GM21619 (cell line): ENCODE results near the gene C8B.

ENCODE experiments used
- ATAC-seq: cut with Tn5 transposase; IDR thresholded peaks from one replicate; pipeline ENCODE4 v1.9.1; 2021; ENCODE audit not compliant: unreplicated experiment

The C8B gene

DNA sequence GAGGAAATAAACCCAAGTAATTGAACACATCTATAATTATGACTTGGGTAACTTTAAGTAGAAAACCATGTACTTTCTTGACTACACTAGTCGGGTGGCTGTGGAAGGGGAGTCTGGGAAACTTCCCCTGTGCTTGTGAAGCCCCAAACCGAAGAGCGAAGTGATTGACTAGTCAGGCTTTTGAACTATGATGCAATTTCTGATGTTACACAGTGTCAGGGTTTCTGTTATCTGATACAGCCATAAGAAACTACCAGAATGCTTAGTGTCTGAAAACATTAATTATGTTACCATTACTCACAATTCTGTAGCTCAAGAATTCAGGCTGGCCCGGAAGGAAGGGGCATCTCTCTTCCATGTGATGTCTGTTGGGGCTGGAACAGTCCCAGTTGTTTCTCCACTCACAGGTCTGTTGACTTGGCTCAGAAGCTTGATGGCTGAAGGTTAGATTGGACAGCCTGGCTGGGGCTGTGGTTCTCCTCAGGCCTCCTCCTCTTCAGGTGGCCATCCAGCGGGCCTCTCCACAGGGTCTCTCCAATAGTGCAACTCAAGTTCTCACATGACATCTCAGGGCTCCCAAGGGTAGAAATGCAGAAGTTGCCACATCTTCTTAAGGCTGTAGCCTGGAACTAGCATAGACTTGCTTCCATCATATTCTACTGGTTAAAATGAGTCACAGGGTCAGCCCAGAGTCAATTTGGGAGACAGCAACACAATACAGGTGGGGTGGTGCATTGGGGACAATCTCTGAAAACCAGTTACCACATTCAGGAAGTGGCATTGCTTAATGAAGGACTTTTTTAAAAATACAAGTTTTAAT lies 8.3 kb upstream of the C8B start:
- ATAC-seq: no peak

DNA sequence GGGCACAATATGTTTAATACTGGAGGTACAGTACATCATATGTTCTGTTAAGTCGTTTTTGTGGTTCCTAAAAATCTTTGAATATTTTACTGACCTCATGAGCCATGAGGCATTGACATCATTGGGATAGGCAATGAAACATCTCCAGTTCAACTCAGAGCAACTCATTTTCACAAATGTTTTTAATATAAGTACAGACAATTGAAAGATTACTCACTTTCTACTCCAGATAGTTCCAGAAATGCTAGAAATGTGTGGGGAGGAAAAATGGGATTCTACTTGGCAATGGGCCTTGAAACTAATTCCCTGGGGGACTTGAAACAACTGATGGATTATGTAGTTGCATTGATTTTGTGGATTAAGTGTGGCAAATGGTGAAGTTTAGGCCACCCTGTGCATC lies 7.2 kb upstream of the C8B start:
- ATAC-seq: no peak

DNA sequence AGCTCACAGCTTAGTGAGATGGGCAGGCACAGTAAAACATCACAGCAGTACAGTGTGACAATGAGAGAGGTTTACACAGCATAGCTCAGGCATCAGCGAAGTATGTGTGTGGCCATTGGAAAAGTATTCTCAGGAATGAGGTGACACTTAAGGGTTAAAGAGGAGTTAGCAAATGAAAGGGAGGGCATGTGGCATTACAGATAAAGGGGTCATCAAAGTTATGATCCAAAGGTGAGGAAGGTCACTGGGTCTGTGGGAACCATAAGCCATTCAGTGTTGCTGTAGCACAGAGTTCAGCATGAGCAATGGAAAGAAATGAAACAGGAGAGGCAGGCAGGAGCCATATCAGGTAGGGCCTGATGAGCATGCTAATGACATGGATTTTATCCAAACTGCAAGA lies 4.5 kb upstream of the C8B start:
- no peak for ATAC-seq

DNA sequence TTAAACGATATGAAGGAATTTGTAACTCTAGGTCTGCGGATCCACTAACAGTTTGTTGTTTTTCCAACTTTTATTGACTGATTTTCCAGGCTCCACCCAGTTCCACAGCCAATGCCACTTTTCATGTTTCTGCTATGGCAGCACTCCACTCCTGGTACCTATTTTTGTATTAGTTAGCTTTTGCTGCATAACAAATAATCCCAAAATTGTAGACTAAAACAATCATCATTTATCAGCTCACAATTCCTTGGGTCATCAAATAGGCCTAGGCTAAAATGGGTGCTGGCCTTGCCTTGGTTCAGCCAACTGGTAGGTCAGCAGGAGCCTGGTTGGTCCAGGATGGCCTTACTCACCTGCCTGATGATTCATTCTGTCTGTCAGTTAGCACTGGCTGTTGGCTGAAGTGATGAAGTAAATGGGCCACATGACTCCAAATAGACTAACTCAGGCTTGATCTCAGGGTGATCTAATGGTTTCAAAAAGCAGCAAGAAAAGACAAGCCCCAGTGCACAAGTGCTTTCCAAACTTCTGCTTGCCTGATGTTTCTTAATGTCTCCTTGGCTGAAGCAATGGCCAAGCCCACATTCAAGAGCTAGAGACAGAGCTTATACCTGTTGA lies 3.2 kb upstream of the C8B start:
- ATAC-seq: no peak

DNA sequence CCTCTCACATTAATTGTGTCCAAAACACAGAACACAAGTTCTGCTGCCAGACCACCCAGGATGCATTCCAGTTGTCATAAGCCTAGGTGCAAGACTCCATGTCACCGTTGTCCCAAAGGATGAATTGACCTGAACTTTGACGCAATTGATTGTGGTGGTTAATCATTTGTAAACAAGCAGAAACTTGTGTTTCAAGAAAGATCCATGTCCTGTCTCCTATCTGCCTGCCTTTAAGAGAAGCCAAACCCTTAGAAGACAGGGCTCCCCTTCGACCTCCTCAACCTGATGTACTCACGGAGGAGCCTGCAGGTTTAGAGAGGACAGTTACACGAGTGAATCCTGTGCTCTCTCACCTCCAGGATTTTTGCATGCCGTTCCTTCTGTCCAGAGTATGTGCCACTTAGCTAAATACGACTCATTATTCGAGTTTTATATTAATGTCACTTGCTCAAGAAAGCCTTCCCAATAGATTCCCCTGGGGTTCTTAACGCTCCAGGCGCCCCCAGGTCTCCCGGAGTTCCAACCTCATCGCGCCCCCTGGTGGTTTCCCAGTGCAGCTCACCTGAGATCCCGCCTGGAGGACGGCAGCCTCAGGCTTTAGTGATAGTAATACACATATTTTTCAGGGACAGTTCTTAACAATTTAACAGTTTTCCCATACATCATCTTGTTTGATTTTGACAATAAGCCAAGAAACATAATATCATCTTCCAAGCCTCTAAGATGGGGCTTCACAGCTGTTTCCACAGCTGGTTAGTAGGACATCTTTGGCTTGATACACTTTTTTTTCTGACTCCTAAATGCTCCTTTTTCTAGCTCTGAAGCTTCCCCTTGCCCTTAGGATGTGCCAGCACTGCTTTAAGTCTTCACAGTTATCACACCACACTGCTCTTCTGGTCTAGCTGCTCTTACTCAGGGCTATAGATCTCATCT lies 2.4 kb upstream of the C8B start:
- no peak for ATAC-seq

DNA sequence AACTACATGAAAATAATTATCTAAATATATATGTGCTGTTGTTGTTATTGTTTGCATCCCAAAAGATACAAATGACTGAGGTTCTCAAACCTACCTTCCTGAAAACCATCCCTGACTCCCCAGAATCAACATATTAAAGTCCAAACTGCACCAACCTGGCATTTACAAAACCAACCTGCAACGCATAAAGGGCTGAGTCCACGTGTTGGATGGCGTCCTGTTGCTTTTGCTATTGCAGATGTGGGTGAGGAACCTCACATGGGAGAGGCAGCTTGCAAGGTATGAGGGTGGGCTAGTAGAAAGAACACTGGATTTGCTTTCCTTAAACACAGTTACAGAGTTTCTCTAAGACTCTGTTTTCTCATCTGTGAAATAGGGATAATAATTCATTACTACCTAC lies 1.5 kb upstream of the C8B start:
- ATAC-seq: no peak

DNA sequence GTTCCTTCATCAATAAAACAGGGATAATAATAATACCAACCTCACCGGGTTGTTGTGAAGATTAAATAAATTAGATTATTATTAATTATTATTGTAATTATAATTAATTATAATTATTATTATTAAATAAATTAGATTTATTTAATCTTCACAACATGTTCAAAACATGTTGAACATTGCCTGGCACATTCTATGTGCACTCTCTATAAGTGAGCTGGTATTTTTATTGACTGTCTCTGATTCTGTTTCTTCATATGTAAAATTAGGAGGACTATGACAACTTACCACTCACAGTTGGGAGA lies 834 bp upstream of the C8B start:
- ATAC-seq: no peak

DNA sequence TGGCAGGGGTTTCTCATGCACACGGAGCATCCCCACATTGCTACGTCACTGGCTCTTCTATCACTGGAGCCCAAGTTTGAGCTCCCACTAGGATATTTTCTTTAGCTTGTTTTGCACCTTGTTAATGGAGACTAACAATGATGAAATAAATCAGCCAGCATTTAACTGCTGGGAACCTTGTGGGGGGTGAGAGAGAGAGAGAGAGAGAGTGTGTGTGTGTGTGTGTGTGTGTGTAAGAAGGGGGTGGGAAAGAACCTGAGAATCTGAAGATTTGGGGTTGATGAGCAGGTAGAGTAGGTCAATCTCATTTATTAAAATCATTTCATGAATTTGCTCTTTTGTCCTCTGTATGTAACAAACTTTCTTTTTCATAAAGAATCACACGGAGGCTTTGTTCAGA lies 624 bp downstream of the C8B start:
- ATAC-seq: no peak

DNA sequence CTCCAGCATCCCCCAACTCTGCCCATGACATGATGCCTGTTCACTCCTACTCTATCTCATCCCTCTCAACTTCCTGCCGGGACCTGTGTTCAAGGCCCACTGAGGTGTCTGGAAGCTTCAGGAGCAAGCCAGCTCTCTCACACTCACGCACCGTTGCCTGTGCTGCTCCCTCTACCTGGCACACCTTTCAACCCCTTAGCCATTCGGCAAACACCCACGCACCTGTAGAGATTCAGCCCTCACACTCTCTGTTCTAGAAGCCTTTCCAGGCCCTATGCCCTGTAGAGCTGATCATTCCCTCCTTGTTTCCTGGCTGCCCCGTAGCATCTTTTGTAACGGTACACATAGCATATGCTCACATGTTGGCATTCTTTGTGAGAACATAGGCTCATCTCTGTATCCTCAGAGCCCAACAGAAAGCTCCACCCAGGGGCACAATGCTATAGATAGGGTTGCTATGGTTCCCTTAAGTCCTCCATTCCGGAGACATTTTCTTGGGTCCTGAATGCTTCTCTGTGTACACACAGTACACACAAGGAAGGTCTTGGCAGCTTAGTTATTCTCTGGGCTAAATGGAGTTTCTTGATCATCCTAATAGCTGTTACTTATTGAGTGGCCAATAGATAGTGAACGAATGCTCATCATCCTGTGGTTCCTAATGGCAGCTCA lies 1.3 kb downstream of the C8B start:
- no peak for ATAC-seq

DNA sequence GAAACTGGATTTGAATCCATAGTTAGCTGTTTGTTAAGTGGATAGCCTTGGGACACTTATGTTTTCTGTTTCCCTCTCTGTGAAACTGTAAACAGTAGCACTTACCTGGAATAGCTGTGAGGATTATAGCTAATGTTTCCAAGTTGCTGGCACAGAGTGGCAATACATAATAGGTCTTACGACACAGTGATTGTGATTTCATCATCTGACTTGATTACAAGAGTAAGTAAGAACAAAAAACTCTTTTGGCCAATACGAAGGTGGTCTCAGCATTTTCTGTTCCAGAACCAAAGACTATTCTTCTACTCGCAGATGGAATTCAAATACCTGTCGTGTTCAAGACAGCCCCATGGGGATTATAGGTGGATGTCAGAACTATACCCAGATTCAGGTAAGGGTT lies 2.1 kb downstream of the C8B start:
- ATAC-seq: no peak

DNA sequence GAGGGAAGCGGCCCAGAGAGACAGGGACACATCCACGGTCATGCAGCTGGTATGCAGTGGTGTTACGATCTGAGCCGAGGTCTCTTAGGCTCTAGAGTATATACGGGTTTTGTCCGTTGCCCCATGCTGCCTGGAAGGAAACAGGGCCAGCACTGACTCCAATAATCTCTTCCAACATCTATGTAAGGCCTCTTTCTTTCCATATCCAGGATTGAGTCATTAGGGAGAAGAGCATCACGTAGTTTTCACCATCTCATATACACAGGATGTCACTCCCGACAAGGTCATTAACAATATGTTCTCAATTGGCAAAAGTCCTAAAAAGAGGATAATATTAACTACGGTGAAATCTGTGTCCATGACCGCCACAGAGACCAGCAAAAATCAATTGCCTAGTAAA lies 4.4 kb downstream of the C8B start:
- no peak for ATAC-seq

DNA sequence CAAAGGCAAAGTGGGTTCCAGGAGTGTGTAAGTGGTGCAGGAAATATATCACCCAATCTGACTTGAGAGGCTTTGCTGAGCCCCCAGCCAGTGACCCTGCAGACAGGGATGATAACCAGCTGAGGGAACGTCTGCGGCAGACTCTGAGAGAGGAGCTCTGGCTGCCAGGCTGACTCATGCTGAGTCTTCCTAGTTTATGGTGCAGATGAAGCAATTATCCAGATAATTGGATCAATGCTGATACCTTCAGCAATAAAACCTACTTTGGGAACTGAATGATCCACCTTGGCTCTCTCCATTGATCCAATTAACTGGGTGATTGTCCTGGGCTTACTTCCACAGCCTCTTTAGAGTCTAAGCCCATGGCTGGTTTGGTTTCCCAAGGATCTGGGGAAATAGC lies 7.3 kb downstream of the C8B start:
- ATAC-seq: no peak

DNA sequence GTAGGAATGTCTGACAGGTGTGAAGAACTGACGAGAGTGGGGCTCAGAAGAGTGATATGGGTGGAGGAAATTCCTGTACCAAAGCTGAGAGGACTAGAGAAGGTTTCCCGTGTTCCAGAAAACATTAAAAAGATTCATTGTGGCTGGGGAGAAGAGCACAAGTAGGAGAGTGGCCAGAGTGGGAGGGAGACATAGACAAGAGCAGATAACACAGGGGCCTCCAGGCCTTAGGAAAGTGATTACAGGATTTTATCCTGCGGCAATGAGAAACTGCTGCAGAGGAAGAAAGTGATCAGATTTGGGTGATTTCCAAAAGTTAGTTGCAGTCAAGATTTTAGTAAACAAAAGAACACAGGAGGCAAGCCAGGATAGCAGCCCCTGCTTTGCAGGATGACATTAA lies 7.9 kb downstream of the C8B start:
- no peak for ATAC-seq

DNA sequence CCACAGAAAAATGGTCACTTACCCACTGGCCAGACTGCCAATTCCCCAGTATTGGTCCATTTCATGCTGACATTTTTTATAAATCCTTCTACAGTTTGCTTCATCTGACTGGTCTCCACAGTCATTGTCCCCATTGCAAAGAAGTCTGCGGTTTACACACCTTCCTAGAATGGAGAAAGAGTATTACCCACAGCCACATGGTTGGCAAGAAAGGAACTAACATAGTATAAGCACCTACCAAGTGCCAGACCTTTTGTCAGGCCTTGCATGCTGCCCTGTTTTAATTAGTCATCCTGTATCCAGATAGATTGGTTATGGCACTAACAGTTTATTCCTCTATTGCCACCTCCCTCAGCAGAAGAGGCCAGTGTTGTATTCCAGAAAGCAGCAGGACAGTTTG lies 11.2 kb downstream of the C8B start:
- no peak for ATAC-seq

DNA sequence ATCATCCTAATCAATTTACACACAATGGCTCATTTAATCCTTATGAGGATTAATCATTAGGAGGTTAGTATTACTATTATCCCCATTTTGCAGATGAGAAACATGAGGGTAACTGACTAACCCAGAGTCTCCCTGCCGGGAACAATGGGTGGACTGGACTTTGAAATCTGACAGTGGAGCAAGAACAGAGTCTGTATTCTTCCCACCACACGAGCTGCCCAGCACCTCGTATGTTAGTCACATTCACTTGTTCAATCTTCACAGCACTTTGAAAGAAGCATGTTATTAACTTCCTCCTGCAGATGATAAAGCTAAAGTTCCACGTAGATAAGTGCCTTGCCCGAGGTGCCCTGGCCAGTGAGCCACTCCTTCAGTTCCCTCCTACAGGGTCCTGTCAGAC lies 12.4 kb downstream of the C8B start:
- no peak for ATAC-seq

DNA sequence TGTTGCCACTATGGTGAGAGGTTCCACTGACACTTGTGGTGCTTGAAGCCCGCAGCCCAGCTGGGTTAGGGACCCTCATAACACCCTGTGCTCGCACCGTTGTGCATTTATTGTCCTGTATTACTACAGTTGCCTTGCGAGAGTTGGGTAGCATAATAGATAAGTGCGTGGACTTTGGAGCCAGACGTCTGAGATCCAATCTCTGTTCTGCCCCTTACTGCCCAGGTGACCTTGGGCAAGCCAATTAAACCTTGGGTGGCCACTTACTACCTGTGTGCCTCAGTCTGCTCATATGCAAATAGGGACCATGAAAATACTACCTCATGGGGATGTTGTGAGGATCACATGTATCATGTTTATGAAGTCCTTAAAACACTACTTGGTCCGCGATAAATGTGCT lies 13.3 kb downstream of the C8B start:
- no peak for ATAC-seq

DNA sequence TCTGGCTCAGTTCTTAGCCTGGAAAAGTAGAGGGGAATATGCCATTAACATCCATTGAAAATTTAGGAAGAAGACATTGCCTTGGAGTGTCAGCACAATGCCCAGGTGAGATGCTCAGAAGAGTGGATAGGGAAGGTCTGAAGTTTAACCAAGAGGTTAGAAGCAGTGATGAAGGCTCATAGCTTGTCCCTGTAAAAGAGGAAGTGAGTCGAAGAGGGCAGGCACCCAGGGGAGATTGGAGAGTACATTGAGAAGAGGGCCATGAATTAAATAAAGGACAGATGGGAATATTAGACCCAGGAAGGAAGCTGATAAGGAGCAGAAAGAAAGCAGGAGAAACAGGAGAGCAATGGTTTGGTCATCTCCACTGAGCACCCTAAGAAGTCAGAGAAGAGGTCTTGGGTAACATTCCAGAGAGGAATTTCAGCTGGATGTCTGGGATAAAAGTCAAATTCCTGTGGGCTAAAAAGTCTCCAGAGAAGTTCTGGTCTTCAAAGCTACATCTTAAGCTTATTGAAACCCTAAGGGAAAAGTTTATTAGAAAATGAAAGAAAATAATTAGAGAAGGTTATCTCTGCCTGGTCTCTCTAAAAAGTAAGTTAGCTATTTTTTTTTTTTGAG lies 17.3 kb downstream of the C8B start:
- no peak for ATAC-seq

DNA sequence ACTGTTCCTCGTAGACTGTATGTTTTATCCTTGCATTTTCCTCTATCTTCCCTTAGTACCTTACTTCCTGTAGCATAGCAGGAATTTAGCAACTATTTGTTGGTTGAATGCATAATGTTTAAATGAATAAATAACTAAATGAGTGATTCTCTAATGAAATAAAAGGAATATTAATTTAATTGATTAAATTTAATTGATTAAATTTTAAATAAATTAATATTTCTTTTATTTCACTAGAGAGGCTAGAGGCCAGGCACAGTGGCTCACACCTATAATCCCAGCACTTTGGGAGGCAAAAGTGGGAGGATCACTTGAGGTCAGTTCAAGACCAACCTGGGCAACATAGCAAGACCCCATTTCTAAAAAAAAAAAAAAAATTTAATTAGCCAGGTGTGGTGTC lies 25.8 kb downstream of the C8B start:
- ATAC-seq: no peak

DNA sequence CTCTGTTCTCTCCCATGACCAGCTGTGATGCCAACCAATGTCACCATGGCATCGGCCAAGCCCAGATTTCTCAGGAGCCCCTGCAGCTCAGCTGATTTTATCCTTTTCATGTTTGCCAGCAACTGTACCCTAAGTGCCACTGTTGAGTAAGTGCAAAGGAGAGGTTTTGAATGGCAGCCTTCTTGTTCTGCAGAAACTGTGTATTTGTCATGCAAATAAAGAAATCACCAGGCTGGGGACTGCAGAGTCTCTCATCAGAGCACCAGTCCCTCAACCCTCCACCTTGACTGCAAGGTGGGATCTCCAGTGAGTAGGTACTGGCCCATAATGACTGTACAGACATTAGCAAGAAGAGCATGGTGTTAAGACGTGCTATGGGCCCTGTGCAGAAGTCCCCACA lies 26.6 kb downstream of the C8B start:
- no peak for ATAC-seq

DNA sequence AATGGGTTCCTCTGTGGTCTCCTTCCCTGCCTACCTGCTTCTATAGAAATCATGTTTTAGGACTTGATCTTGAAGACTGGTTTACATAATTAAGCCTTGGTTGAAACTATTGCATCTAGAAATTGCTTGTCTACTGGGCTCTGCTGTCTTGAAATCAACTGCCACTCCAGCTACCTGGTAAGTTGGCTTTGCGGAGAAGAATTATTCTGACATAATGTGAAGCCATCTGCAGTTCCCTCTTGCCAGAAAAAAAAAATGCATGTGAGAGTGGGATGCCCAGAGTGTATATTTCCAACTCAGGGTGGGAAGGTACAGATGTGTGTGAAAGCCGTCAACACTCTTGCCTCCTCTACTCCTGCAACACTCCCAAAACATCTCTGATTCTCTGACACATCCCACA lies 27.2 kb downstream of the C8B start:
- no peak for ATAC-seq

DNA sequence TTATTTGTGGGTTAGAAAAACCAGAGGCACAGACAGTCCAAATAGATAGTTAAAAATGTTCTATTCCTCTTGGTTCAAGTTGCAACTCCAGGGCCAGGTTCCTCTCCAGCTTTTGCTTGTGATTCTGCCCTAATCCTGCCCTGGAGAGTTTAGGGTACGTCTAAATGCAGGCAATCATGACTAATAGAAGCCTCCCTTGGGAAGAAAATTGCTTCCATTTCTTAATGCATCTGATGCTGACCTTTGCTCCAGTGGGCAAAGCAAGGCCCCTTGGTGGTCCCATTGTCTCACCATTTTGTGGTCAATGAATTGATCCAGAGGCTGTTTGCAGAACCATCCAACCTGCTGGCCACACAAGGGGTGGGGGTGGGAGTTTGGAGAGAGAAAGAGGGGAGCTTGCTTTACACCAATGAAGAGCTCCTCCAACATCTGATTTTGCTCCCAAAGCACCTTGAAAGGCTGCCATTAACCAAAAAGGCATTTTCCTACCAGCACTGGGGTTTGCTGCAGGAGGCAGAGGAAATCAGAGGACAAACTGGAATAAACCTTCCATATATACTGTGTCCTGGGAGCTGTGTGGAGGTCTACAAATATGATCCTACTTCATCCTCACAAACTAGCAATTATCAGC lies 31.3 kb downstream of the C8B start:
- no peak for ATAC-seq
